Thoracic aorta (tissue), 2 donors: ENCODE data around the gene ABCA6. TPM values are rescaled to one million over a fixed set of nuclear protein-coding genes. Genes with fewer than 3 reads are reported as not detected.

Experiments
- ATAC-seq: fragments of 150-250 bp; one replicate; pipeline ENCODE4 v1.8.0; 2017; ENCODE audit warnings: low read depth; ENCODE audit not compliant: insufficient number of reproducible peaks, low FRiP score
- DNase-seq: peaks from one replicate; pipeline ENCODE4 v3.0.0-alpha.2; 2020; ENCODE audit warnings: low spot score
- H3K27ac ChIP-seq, 2 donors: fragments of 200-600 bp; sonication (generic); 1 replicate in 1 of 2; 2 replicates in 1 of 2; pipeline ENCODE4 v1.5.1; 2016; ENCODE audit warnings: mild to moderate bottlenecking in 2 of 2, moderate library complexity in 2 of 2
- H3K27me3 ChIP-seq: fragments of 200-600 bp; sonication (generic); replicated peaks from 2 replicates; pipeline ENCODE4 v1.6.0; 2016; ENCODE audit warnings: mild to moderate bottlenecking; ENCODE audit not compliant: insufficient read depth
- H3K36me3 ChIP-seq: fragments of 200-600 bp; sonication (generic); one replicate; pipeline ENCODE4 v1.5.1; 2016
- H3K4me1 ChIP-seq, 2 donors: fragments of 200-600 bp; sonication (generic); 1 replicate in 1 of 2; 2 replicates in 1 of 2; pipeline versions ENCODE4 v1.5.1 to v1.6.0; 2016; ENCODE audit warnings: low read depth in 2 of 2, mild to moderate bottlenecking in 1 of 2; ENCODE audit not compliant: control insufficient read depth in 1 of 2
- H3K4me3 ChIP-seq: fragments of 200-600 bp; sonication (generic); 2 replicates; pipeline ENCODE4 v1.5.1; 2016; ENCODE audit warnings: mild to moderate bottlenecking
- H3K9me3 ChIP-seq: fragments of 200-600 bp; sonication (generic); 2 replicates; pipeline ENCODE4 v1.5.1; 2016
- total RNA-seq, 2 donors: library from RNA; depleted of rRNA; stranded (reverse); fragments of >200 nt; gene quantifications; one replicate each; pipeline versions ENCODE4 v1.1.0 to v1.2.3, GENCODE V29; 2016
- TF ChIP-seq, protein P1 (sequence below): fragments of 200-600 bp; sonication (generic); IDR thresholded peaks from one replicate; pipeline ENCODE4 v1.5.1; 2019; ENCODE audit warnings: antibody characterized with exemption

The ABCA6 gene
- total RNA-seq, 2 donors from 2014 or later = 38.5 to 43.3 TPM

DNA sequence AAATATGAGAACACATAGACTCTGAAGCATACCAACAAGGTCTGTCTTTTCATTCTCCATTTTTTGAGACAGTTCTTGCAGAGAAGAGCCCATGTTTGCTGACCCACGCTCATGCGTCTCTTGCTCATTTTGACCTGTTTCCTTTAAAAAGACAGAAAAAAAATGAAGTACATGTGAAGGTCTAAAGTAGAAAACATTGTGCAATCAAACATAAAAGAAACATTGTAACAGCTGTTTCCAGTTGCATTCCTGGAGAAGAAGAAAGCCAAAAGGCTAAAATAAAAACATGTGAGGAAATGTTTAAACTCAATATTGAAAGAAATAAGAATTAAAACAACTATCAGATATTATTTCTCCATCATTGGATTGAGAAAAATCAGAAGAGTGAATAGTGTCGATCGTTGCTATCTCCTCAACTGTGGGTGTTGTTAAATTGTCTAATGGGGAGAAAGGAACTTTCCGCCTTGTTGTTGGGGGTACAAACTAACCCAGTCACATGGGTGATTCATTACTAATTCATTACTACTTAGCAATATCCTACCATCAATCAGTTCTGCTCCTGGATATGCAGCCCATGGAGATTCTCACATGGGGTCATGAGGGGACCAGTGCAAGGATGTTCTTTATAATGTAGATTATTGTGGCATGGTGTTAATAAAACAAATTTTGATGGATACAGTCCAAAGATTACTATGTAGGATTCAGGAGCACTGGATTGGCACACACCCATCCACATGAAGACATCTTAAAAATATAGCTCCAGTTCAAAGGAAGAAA lies 90.5 kb downstream of the ABCA6 start:
- no peaks in the 10 kb centered on the region for H3K9me3 ChIP-seq
- ATAC-seq (no peak), DNase-seq (no peak)
- no peaks in the 10 kb centered on the region for H3K27me3 ChIP-seq
- H3K4me1 ChIP-seq = peaks cover 6 to 7% of the 10 kb centered on the region in 2 donors
- no peak overlapping the region for H3K4me3 ChIP-seq
- H3K27ac ChIP-seq = no peak overlapping the region
- no peaks in the 10 kb centered on the region for H3K36me3 ChIP-seq
- TF ChIP-seq, protein P1, sequence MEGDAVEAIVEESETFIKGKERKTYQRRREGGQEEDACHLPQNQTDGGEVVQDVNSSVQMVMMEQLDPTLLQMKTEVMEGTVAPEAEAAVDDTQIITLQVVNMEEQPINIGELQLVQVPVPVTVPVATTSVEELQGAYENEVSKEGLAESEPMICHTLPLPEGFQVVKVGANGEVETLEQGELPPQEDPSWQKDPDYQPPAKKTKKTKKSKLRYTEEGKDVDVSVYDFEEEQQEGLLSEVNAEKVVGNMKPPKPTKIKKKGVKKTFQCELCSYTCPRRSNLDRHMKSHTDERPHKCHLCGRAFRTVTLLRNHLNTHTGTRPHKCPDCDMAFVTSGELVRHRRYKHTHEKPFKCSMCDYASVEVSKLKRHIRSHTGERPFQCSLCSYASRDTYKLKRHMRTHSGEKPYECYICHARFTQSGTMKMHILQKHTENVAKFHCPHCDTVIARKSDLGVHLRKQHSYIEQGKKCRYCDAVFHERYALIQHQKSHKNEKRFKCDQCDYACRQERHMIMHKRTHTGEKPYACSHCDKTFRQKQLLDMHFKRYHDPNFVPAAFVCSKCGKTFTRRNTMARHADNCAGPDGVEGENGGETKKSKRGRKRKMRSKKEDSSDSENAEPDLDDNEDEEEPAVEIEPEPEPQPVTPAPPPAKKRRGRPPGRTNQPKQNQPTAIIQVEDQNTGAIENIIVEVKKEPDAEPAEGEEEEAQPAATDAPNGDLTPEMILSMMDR = no peak

DNA sequence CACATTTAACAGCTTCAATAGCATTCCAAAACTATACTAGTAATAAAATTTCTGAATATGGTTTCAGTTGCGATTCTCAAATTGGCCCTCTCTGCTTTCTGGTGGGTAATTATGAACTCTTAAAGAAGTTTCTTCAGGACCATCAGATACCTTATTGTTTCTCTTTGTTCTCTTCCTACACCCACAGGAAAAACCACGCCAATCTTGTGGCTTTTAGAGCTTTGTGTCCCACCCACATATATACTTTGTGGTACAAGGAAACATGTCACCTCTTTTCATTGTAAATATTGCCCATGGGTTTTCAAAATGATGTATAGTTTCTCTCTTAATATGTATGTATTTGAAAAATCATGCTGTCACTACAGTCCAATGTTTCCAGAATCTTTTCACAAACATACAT lies 93.1 kb downstream of the ABCA6 start:
- H3K9me3 ChIP-seq = no peaks in the 10 kb centered on the region
- no peak for DNase-seq
- H3K4me1 ChIP-seq = peaks cover 6 to 7% of the 10 kb centered on the region in 2 donors
- H3K27ac ChIP-seq = no peak overlapping the region
- no peak for ATAC-seq
- H3K27me3 ChIP-seq = no peaks in the 10 kb centered on the region
- no peaks in the 10 kb centered on the region for H3K36me3 ChIP-seq
- TF ChIP-seq, protein P1 = no peak
- no peak overlapping the region for H3K4me3 ChIP-seq

DNA sequence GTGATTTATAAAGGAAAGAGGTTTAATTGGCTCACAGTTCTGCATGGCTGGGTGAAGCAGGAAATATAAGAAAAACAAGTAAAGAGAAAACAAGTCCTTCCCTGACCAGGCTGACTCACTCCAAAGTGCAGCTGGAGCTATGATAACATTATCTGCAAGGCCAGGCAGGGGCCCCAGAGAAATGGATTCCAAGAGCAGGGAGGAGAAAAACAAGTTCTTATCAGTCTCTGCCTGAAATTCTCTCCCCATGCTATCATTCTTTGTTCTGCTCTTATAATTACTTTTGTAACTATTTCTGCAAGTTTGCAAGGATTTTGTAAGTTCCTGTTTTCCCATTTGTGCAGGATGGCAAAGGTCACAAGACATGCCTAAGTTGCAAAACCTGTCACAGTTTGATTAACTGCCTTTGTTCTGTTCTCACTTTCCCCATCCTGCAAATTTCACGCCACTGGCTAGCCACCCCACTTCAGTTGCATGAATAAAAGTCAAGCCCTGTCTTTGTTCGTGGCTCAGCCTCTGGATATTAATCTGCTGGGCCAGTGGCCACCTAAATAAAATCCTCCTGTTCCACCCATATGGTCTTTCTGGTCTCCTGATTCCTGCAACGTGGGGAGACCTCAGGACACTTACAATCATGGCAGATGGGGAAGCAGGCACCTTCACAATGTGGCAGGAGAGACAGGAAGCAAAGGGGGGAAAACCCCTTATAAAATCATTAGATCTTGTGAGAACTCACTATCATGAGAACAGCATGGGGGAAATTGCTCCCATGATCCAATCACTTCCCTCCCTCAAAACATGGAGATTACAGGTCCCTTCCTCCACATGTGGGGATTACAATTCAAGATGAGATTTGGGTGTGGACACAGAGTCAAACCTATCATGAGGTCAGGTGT lies 94.1 kb downstream of the ABCA6 start:
- H3K36me3 ChIP-seq = no peaks in the 10 kb centered on the region
- TF ChIP-seq, protein P1 = no peak
- H3K4me3 ChIP-seq = no peak overlapping the region
- H3K27ac ChIP-seq = no peak overlapping the region
- peaks cover 6 to 7% of the 10 kb centered on the region in 2 donors for H3K4me1 ChIP-seq
- H3K9me3 ChIP-seq = no peaks in the 10 kb centered on the region
- no peaks in the 10 kb centered on the region for H3K27me3 ChIP-seq
- DNase-seq (no peak), ATAC-seq (no peak)

DNA sequence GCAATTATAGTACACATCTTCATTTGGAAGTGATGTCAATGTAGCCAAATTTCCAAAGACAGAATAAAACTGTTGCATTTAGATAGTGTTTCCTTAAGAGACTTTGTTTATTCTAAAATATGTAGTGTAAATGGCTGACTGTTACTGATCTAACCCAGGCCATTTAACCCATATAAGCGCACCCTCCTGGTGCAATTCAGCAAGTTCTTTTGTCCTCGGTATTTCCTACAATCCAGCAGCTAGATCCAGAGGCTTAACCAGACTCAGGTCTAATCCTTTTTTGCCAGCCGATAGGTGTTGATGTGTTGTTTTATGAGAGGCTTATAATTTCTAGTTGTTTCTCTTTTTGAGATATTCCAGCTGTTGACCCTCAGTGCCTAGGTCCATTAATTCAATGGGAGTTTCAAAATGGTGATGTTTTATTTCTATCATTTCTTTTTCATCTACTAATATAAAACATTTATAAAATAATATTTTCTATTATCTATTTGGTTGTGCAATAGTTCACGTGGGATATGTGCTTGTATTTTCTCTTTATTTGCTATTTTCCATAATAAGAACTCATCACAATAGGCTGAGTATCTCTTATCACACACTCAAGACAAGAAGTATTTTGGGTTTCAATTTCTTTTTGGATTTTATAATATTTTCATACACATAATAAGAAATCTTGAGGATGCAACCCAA lies 95.4 kb downstream of the ABCA6 start:
- peaks cover 6 to 7% of the 10 kb centered on the region in 2 donors for H3K4me1 ChIP-seq
- DNase-seq (no peak), ATAC-seq (no peak)
- H3K36me3 ChIP-seq = no peaks in the 10 kb centered on the region
- no peak overlapping the region for H3K4me3 ChIP-seq
- H3K27ac ChIP-seq = no peak overlapping the region
- TF ChIP-seq, protein P1 = no peak
- H3K9me3 ChIP-seq = no peaks in the 10 kb centered on the region
- H3K27me3 ChIP-seq = no peaks in the 10 kb centered on the region

DNA sequence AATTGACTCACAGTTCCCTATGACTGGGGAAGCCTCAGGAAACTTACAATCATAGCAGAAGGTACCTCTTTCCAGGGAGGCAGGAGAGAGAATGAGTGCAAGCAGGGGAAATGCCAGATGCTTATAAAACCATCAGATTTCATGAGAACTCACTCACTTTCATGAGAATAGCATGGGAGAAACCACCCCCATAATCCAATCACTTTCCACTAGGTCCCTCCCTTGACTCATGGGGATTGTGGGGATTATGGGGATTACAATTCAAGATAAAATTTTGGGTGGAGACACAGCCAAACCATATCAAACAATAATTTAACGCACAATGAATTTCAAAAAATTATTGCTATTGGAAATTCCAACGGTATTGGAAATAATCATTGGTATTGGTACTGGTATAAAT lies 96.0 kb downstream of the ABCA6 start:
- H3K27me3 ChIP-seq = no peaks in the 10 kb centered on the region
- H3K36me3 ChIP-seq = no peaks in the 10 kb centered on the region
- ATAC-seq (no peak), DNase-seq (no peak)
- H3K9me3 ChIP-seq = no peaks in the 10 kb centered on the region
- H3K27ac ChIP-seq = no peak overlapping the region
- TF ChIP-seq, protein P1 = no peak
- peaks cover 6 to 7% of the 10 kb centered on the region in 2 donors for H3K4me1 ChIP-seq
- no peak overlapping the region for H3K4me3 ChIP-seq
